Measurements from ENCODE around the gene UBE2D1. TPM values are rescaled to one million over a fixed set of nuclear protein-coding genes. Genes with fewer than 3 reads are reported as not detected.
A peak's percentile ranks its signal among the peaks of the same experiment; 100 is the strongest.

UBE2D1 gene
- total RNA-seq (2021): 23.7 to 24.6 TPM (median 23.8 TPM) in 3 replicates
- percentile 89 among the genes with signal in this experiment for Bru-seq, nascent RNA
- long read RNA-seq, experiment 1, transcript UBE2D1-201 (7 exons, 2,659 nt): major isoform, 147 of 182 reads
- long read RNA-seq, experiment 1, transcript UBE2D1-204 (6 exons, 2,621 nt): minor isoform, 12 of 182 reads
- long read RNA-seq, experiment 1, partial matches to known transcripts: 9 of 182 reads
- long read RNA-seq, experiment 1, other reads (novel, unspliced or antisense): 10 of 182 reads
- long read RNA-seq, experiment 2, transcript UBE2D1-203 (1 exons, 1,388 nt): minor isoform, 5 of 87 reads
- long read RNA-seq, experiment 2, transcript UBE2D1-201 (7 exons, 2,659 nt): major isoform, 61 of 87 reads
- long read RNA-seq, experiment 2, partial matches to known transcripts: 5 of 87 reads
- long read RNA-seq, experiment 2, other reads (novel, unspliced or antisense): 16 of 87 reads
- long read RNA-seq, experiment 3, partial matches to known transcripts: 0 of 4 reads
- long read RNA-seq, experiment 3, other reads (novel, unspliced or antisense): 1 of 4 reads

DNA sequence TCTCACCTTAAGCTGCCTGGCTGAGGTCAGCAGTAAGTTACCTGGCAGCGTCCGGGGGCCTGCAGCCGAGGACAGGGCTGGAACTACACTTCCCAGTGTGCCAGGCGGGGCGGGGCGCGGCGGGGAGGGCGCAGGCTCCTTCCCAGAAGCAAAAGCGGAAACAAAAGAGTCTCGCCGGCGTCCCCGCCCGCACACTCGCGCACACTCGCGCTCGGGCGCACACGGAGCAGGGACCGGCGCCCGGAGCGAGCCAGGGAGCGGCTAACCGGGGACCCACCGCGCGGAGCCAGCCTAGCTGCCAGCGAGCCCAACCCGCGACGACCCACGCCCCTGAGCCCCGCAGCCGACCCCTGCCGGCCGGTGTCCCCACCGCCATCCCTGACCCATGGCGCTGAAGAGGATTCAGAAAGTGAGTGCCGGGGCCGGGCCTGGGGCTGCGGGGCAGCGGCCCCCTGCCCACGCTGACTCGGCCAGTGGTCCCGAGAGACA, at the start of gene UBE2D1:
Gene UBE2D1 (plus strand): TSS at position 190 of the 489 bp plus-strand sequence. CDS start 196 bp downstream, at position 386.
- H3K36me3 Mint-ChIP-seq: no peaks in the 10 kb centered on the region
- H3K4me3 Mint-ChIP-seq: peak within 1 kb of the TSS; percentile 96
- peaks cover 19% of the 10 kb centered on the region for H3K4me1 Mint-ChIP-seq
- TF ChIP-seq ZNF219 (CRISPR knock-in tag; IDR thresholded peaks at IDR 0.05; ENCODE audit: borderline replicate concordance) (peak; percentile 46; the same call in 1 of the 2 replicates), CREM (CRISPR knock-in tag; IDR thresholded peaks at IDR 0.05) (no peak), TP53 (CRISPR knock-in tag; IDR thresholded peaks at IDR 0.05) (no peak), NR3C1 (CRISPR knock-in tag; conservative IDR thresholded peaks at IDR 0.05; ENCODE audit: low read depth) (no peak), NFE2L1 (CRISPR knock-in tag; IDR thresholded peaks at IDR 0.05) (no peak), HMGA2 (CRISPR knock-in tag; IDR thresholded peaks at IDR 0.05) (no peak), SP1 (CRISPR knock-in tag; conservative IDR thresholded peaks at IDR 0.05) (peak; percentile 60; the same call in 1 of the 2 replicates), CREB1 (CRISPR knock-in tag; IDR thresholded peaks at IDR 0.05) (0 out of 2 replicates have a peak, but pooled peaks have one; percentile 18), ZNF396 (CRISPR knock-in tag; IDR thresholded peaks at IDR 0.05; ENCODE audit: borderline replicate concordance) (no peak), SMAD3 (CRISPR knock-in tag; IDR thresholded peaks at IDR 0.05; ENCODE audit: borderline replicate concordance) (no peak), ETV6 (CRISPR knock-in tag; IDR thresholded peaks at IDR 0.05) (peak; percentile 77), GABPB1 (CRISPR knock-in tag; IDR thresholded peaks at IDR 0.05) (0 out of 2 replicates have a peak, but pooled peaks have one; percentile 48), KAT7 (CRISPR knock-in tag; IDR thresholded peaks at IDR 0.05; ENCODE audit: borderline replicate concordance) (peak; percentile 72; the same call in 1 of the 2 replicates)
- TF ChIP-seq, protein P1, sequence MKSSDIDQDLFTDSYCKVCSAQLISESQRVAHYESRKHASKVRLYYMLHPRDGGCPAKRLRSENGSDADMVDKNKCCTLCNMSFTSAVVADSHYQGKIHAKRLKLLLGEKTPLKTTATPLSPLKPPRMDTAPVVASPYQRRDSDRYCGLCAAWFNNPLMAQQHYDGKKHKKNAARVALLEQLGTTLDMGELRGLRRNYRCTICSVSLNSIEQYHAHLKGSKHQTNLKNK (CRISPR knock-in tag; IDR thresholded peaks at IDR 0.05): no peak
- TF ChIP-seq, protein P2, sequence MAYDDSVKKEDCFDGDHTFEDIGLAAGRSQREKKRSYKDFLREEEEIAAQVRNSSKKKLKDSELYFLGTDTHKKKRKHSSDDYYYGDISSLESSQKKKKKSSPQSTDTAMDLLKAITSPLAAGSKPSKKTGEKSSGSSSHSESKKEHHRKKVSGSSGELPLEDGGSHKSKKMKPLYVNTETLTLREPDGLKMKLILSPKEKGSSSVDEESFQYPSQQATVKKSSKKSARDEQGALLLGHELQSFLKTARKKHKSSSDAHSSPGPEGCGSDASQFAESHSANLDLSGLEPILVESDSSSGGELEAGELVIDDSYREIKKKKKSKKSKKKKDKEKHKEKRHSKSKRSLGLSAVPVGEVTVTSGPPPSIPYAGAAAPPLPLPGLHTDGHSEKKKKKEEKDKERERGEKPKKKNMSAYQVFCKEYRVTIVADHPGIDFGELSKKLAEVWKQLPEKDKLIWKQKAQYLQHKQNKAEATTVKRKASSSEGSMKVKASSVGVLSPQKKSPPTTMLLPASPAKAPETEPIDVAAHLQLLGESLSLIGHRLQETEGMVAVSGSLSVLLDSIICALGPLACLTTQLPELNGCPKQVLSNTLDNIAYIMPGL (CRISPR knock-in tag; IDR thresholded peaks at IDR 0.05): peak; percentile 69; the same call in 1 of the 2 replicates
- TF ChIP-seq, protein P3, sequence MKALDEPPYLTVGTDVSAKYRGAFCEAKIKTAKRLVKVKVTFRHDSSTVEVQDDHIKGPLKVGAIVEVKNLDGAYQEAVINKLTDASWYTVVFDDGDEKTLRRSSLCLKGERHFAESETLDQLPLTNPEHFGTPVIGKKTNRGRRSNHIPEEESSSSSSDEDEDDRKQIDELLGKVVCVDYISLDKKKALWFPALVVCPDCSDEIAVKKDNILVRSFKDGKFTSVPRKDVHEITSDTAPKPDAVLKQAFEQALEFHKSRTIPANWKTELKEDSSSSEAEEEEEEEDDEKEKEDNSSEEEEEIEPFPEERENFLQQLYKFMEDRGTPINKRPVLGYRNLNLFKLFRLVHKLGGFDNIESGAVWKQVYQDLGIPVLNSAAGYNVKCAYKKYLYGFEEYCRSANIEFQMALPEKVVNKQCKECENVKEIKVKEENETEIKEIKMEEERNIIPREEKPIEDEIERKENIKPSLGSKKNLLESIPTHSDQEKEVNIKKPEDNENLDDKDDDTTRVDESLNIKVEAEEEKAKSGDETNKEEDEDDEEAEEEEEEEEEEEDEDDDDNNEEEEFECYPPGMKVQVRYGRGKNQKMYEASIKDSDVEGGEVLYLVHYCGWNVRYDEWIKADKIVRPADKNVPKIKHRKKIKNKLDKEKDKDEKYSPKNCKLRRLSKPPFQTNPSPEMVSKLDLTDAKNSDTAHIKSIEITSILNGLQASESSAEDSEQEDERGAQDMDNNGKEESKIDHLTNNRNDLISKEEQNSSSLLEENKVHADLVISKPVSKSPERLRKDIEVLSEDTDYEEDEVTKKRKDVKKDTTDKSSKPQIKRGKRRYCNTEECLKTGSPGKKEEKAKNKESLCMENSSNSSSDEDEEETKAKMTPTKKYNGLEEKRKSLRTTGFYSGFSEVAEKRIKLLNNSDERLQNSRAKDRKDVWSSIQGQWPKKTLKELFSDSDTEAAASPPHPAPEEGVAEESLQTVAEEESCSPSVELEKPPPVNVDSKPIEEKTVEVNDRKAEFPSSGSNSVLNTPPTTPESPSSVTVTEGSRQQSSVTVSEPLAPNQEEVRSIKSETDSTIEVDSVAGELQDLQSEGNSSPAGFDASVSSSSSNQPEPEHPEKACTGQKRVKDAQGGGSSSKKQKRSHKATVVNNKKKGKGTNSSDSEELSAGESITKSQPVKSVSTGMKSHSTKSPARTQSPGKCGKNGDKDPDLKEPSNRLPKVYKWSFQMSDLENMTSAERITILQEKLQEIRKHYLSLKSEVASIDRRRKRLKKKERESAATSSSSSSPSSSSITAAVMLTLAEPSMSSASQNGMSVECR (CRISPR knock-in tag; IDR thresholded peaks at IDR 0.05; ENCODE audit: borderline replicate concordance): peak; percentile 67; the same call in 1 of the 2 replicates
- TF ChIP-seq, protein P4, sequence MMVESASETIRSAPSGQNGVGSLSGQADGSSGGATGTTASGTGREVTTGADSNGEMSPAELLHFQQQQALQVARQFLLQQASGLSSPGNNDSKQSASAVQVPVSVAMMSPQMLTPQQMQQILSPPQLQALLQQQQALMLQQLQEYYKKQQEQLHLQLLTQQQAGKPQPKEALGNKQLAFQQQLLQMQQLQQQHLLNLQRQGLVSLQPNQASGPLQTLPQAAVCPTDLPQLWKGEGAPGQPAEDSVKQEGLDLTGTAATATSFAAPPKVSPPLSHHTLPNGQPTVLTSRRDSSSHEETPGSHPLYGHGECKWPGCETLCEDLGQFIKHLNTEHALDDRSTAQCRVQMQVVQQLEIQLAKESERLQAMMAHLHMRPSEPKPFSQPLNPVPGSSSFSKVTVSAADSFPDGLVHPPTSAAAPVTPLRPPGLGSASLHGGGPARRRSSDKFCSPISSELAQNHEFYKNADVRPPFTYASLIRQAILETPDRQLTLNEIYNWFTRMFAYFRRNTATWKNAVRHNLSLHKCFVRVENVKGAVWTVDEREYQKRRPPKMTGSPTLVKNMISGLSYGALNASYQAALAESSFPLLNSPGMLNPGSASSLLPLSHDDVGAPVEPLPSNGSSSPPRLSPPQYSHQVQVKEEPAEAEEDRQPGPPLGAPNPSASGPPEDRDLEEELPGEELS (CRISPR knock-in tag; IDR thresholded peaks at IDR 0.05): peak; percentile 81
- TF ChIP-seq, protein P5, sequence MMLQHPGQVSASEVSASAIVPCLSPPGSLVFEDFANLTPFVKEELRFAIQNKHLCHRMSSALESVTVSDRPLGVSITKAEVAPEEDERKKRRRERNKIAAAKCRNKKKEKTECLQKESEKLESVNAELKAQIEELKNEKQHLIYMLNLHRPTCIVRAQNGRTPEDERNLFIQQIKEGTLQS (CRISPR knock-in tag; conservative IDR thresholded peaks at IDR 0.05): no peak
- TF ChIP-seq, protein P6, sequence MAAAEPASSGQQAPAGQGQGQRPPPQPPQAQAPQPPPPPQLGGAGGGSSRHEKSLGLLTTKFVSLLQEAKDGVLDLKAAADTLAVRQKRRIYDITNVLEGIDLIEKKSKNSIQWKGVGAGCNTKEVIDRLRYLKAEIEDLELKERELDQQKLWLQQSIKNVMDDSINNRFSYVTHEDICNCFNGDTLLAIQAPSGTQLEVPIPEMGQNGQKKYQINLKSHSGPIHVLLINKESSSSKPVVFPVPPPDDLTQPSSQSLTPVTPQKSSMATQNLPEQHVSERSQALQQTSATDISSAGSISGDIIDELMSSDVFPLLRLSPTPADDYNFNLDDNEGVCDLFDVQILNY (CRISPR knock-in tag; IDR thresholded peaks at IDR 0.05): peak; percentile 74; the same call in 1 of the 2 replicates
- TF ChIP-seq, protein P7, sequence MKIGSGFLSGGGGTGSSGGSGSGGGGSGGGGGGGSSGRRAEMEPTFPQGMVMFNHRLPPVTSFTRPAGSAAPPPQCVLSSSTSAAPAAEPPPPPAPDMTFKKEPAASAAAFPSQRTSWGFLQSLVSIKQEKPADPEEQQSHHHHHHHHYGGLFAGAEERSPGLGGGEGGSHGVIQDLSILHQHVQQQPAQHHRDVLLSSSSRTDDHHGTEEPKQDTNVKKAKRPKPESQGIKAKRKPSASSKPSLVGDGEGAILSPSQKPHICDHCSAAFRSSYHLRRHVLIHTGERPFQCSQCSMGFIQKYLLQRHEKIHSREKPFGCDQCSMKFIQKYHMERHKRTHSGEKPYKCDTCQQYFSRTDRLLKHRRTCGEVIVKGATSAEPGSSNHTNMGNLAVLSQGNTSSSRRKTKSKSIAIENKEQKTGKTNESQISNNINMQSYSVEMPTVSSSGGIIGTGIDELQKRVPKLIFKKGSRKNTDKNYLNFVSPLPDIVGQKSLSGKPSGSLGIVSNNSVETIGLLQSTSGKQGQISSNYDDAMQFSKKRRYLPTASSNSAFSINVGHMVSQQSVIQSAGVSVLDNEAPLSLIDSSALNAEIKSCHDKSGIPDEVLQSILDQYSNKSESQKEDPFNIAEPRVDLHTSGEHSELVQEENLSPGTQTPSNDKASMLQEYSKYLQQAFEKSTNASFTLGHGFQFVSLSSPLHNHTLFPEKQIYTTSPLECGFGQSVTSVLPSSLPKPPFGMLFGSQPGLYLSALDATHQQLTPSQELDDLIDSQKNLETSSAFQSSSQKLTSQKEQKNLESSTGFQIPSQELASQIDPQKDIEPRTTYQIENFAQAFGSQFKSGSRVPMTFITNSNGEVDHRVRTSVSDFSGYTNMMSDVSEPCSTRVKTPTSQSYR (CRISPR knock-in tag; IDR thresholded peaks at IDR 0.05): no peak
- TF ChIP-seq, protein P8, sequence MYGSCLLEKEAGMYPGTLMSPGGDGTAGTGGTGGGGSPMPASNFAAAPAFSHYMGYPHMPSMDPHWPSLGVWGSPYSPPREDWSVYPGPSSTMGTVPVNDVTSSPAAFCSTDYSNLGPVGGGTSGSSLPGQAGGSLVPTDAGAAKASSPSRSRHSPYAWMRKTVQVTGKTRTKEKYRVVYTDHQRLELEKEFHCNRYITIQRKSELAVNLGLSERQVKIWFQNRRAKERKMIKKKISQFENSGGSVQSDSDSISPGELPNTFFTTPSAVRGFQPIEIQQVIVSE (CRISPR knock-in tag; IDR thresholded peaks at IDR 0.05; ENCODE audit: borderline replicate concordance): no peak
- DNase-seq (ENCODE audit: low spot score): peak; percentile 93
- no peaks in the 10 kb centered on the region for H3K9me3 Mint-ChIP-seq
- H3K27me3 Mint-ChIP-seq (ENCODE audit: low read depth): no peaks in the 10 kb centered on the region
- ChIA-PET POLR2A (interaction anchor here (0.8 to 1.9 kb wide), 2 partner anchors 24 to 50 kb away, joined by 3 to 10 read pairs; partner anchors contain the start of gene TFAM), CTCF (interaction anchor here (1.1 to 1.9 kb wide), 6 partner anchors 10 to 80 kb away, joined by 3 to 7 read pairs (median 4); partner anchors contain the start of genes CISD1 and TFAM)
- H3K27ac Mint-ChIP-seq: peak within 1 kb of the TSS; percentile 64; the same call in 1 of the 2 replicates
- ATAC-seq: peak; percentile 97
